Type B pancreatic cell (in vitro differentiated cells): ENCODE measurements around the gene COL19A1. TPM values are rescaled to one million over a fixed set of nuclear protein-coding genes. Genes with fewer than 3 reads are reported as not detected.

Source experiments
- DNase-seq: peaks from one replicate; pipeline ENCODE4 v3.0.0; 2021; ENCODE audit warnings: mixed read lengths; ENCODE audit not compliant: unreplicated experiment; ENCODE audit errors: extremely low spot score
- H3K27ac Mint-ChIP-seq: 2 replicates; pipeline ENCODE4 v1.8.0; 2021; ENCODE audit warnings: mild to moderate bottlenecking, mixed read lengths
- H3K27me3 Mint-ChIP-seq: 2 replicates; pipeline ENCODE4 v1.8.0; 2021; ENCODE audit warnings: mixed read lengths
- H3K36me3 Mint-ChIP-seq: 2 replicates; pipeline ENCODE4 v1.8.0; 2021; ENCODE audit warnings: mixed read lengths
- H3K4me1 Mint-ChIP-seq: one replicate; pipeline ENCODE4 v1.8.0; 2021; ENCODE audit warnings: mixed read lengths; ENCODE audit not compliant: unreplicated experiment
- H3K4me3 Mint-ChIP-seq: 2 replicates; pipeline ENCODE4 v1.8.0; 2021; ENCODE audit warnings: mild to moderate bottlenecking, mixed read lengths
- H3K9me3 Mint-ChIP-seq: 2 replicates; pipeline ENCODE4 v1.8.0; 2021; ENCODE audit warnings: mixed read lengths
- total RNA-seq: library from RNA; stranded (reverse); gene quantifications from 2 replicates; pipeline ENCODE4 v1.2.1, GENCODE V29; 2021; ENCODE audit warnings: low replicate concordance
- TF ChIP-seq, protein P1 (sequence below): fragments of 200-600 bp; sonication (generic); conservative IDR thresholded peaks from 2 replicates; pipeline ENCODE4 v1.5.0; 2021; ENCODE audit warnings: antibody characterized with exemption, mild to moderate bottlenecking

COL19A1 gene
- total RNA-seq, 1 donor from 2014 or later = 1.6 TPM

DNA sequence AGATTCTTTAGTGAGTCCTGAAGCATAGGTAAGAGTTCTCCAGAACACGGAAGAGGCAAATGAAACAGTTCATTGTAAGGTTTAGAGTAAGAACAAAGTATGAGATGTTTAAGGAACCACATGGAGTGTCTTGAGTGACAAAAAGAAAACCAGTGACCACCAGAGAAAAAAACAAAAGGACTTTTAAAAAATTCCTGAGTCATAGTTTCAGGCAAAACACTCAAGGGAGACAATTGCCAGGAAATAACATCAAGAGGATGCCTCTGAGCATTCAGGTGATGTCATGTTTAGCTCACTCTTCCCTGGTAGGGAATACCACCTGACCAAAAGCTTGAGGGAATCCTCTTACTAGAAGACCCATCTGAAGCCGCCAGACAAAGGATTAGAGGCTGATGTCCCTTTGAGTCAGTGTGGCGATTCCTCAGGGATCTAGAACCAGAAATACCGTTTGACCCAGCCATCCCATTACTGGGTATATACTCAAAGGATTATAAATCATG, 110.3 kb downstream of the COL19A1 start:
- TF ChIP-seq, protein P1, sequence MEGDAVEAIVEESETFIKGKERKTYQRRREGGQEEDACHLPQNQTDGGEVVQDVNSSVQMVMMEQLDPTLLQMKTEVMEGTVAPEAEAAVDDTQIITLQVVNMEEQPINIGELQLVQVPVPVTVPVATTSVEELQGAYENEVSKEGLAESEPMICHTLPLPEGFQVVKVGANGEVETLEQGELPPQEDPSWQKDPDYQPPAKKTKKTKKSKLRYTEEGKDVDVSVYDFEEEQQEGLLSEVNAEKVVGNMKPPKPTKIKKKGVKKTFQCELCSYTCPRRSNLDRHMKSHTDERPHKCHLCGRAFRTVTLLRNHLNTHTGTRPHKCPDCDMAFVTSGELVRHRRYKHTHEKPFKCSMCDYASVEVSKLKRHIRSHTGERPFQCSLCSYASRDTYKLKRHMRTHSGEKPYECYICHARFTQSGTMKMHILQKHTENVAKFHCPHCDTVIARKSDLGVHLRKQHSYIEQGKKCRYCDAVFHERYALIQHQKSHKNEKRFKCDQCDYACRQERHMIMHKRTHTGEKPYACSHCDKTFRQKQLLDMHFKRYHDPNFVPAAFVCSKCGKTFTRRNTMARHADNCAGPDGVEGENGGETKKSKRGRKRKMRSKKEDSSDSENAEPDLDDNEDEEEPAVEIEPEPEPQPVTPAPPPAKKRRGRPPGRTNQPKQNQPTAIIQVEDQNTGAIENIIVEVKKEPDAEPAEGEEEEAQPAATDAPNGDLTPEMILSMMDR = no peak

GRCh38 chr6:69980624-69981023, 114.3 kb downstream of the COL19A1 start:
- TF ChIP-seq, protein P1 = no peak
- Mint-ChIP-seq H3K4me3 (no peak overlapping the region), H3K27ac (no peak overlapping the region), H3K36me3 (no peaks in the 10 kb centered on the region), H3K4me1 (no peaks in the 10 kb centered on the region), H3K9me3 (no peaks in the 10 kb centered on the region), H3K27me3 (no peaks in the 10 kb centered on the region)
- no peak for DNase-seq

More for the DNA sequence above, 110.3 kb downstream of the COL19A1 start:
- Mint-ChIP-seq H3K4me1 (peaks cover 9% of the 10 kb centered on the region), H3K27ac (no peak overlapping the region), H3K9me3 (no peaks in the 10 kb centered on the region), H3K27me3 (no peaks in the 10 kb centered on the region), H3K4me3 (no peak overlapping the region), H3K36me3 (no peaks in the 10 kb centered on the region)
- no peak for DNase-seq

DNA sequence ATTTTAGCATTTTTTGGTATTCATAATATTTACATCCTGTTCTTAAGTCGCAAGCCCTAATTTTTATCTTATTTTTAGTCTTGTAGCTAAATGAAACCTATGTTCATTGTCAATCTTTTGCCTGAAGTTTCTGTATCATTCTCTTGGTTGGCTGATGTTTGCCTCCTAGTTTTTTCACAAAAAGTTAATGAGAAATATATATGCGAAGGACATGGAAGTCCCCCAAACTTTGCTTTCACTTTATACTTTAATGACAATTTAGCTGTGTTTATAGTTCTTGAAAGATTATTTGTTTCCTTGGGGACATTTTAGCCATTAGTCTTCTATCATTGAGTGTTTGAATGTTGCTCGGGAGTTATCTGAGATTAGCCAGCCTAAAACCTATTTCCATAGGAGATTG, 118.2 kb downstream of the COL19A1 start:
- Mint-ChIP-seq H3K27ac (no peak overlapping the region), H3K27me3 (no peaks in the 10 kb centered on the region), H3K36me3 (no peaks in the 10 kb centered on the region), H3K4me3 (no peak overlapping the region), H3K4me1 (no peaks in the 10 kb centered on the region), H3K9me3 (no peaks in the 10 kb centered on the region)
- TF ChIP-seq, protein P1 = no peak
- no peak for DNase-seq

DNA sequence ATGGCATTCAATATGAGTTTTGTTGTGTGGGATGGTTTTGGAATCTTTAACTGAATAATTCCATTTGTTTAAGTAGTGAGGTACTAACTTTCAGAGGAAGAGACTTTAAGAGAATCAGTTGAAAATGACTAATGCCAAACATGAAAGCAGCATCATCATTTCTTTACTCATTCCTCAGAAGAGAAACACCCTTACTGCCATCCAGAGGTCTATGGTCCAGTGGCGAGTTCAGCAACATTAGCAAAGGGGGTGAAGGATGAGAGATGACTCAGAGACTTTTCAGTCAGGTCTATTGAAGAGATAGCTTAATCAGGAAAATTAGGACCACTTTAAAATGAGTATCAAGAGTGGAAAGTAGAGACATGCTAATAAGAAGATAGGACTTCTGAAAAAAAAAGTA, 118.8 kb downstream of the COL19A1 start:
- no peaks in the 10 kb centered on the region for H3K36me3 Mint-ChIP-seq
- no peaks in the 10 kb centered on the region for H3K9me3 Mint-ChIP-seq
- no peak overlapping the region for H3K4me3 Mint-ChIP-seq
- TF ChIP-seq, protein P1 = no peak
- no peak overlapping the region for H3K27ac Mint-ChIP-seq
- no peaks in the 10 kb centered on the region for H3K27me3 Mint-ChIP-seq
- DNase-seq = no peak
- H3K4me1 Mint-ChIP-seq = no peaks in the 10 kb centered on the region

DNA sequence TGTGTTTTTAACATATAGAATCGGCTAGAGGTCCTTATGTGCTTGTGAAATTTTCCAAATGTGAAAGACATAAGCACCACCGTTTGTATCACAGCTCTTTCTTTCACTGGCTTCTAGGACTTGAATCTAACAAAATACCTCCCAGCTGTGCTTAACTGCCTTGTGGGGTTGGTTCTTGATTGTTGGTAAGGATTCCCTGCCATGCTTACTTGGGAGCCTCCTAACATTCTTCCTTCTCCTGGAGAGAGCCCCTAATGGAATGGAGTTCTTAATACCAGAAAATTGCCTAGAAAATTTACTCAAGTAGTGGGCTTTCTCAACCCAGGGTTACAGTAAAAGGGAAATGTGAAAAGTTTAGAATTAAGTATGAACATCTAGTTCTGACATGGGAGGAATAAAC, 121.2 kb downstream of the COL19A1 start:
- Mint-ChIP-seq H3K9me3 (no peaks in the 10 kb centered on the region), H3K4me1 (no peaks in the 10 kb centered on the region), H3K36me3 (no peaks in the 10 kb centered on the region)

More for the DNA sequence above, 121.2 kb downstream of the COL19A1 start:
- TF ChIP-seq, protein P1 = no peak
- Mint-ChIP-seq H3K27ac (no peak overlapping the region), H3K27me3 (no peaks in the 10 kb centered on the region), H3K4me3 (no peak overlapping the region)
- DNase-seq = no peak
